Measurements from ENCODE around the gene RFTN1.

GRCh38 chr3:16511681-16512434 lies 1.6 kb downstream of the RFTN1 start:
- TF ChIP-seq EZH2 (IDR thresholded peaks at IDR 0.05; ENCODE audit: borderline replicate concordance, insufficient read depth, low read depth, low read length, poor library complexity, severe bottlenecking), result no peak
- TF ChIP-seq CTCF (IDR thresholded peaks at IDR 0.05), result no peak
